ENCODE measurements around the gene PER1. TPM values are rescaled to one million over a fixed set of nuclear protein-coding genes. Genes with fewer than 3 reads are reported as not detected.
A peak's percentile ranks its signal among the peaks of the same experiment; 100 is the strongest.

Gene PER1
- total RNA-seq, 1 donor = 12.7 TPM

DNA sequence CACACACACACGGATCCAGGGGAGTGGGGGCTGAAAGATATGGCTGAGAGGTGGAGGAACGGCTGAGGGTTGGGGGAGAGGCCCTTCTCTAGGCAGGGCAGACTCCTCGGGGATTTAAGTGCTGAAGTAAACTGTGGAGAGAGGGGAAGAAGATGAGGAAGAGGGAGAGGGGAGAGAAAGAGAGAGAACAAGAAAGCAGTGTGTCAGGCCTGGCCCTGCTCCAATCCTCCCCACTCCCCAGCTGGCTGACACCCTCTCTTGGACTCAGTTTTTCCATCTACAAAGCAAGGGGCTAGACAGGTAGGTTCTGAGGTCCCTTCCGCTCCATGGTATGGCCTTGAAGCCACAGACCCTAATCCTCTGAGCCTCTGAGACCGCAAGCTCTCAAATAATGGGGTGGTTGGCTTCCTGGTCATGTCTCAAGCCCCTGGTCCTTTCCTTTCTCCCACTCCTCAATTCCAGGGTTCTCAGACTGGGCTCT lies 8.6 kb upstream of the PER1 start:
- TF ChIP-seq, protein P1, sequence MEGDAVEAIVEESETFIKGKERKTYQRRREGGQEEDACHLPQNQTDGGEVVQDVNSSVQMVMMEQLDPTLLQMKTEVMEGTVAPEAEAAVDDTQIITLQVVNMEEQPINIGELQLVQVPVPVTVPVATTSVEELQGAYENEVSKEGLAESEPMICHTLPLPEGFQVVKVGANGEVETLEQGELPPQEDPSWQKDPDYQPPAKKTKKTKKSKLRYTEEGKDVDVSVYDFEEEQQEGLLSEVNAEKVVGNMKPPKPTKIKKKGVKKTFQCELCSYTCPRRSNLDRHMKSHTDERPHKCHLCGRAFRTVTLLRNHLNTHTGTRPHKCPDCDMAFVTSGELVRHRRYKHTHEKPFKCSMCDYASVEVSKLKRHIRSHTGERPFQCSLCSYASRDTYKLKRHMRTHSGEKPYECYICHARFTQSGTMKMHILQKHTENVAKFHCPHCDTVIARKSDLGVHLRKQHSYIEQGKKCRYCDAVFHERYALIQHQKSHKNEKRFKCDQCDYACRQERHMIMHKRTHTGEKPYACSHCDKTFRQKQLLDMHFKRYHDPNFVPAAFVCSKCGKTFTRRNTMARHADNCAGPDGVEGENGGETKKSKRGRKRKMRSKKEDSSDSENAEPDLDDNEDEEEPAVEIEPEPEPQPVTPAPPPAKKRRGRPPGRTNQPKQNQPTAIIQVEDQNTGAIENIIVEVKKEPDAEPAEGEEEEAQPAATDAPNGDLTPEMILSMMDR (IDR thresholded peaks at IDR 0.05; ENCODE audit: insufficient read depth, low read length) = no peak
- peak overlapping the region; percentile 7 for H3K4me3 ChIP-seq (ENCODE audit: low read depth, low read length)
- DNase-seq (ENCODE audit: low read depth) = no peak

DNA sequence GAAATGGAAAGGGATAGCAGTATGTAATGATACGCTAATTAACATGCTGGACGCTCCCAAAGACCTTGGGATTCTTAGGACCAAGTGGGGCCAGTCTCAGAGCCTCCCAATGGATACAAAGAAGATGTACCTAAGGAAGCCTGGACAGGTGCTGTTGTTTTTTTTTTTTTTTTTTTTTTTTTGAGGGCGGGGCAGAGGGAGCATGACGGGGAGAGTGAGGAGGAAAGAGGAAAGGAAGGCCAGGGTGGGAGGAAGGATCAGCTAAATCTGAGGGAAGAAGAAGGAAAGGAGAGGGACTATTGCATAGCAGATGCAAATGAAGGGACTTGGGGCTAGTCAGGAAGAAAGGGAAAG lies 8.0 kb upstream of the PER1 start:
- TF ChIP-seq, protein P1 (IDR thresholded peaks at IDR 0.05; ENCODE audit: insufficient read depth, low read length) = no peak
- H3K4me3 ChIP-seq (ENCODE audit: low read depth, low read length) = no peak overlapping the region
- DNase-seq (ENCODE audit: low read depth) = no peak

DNA sequence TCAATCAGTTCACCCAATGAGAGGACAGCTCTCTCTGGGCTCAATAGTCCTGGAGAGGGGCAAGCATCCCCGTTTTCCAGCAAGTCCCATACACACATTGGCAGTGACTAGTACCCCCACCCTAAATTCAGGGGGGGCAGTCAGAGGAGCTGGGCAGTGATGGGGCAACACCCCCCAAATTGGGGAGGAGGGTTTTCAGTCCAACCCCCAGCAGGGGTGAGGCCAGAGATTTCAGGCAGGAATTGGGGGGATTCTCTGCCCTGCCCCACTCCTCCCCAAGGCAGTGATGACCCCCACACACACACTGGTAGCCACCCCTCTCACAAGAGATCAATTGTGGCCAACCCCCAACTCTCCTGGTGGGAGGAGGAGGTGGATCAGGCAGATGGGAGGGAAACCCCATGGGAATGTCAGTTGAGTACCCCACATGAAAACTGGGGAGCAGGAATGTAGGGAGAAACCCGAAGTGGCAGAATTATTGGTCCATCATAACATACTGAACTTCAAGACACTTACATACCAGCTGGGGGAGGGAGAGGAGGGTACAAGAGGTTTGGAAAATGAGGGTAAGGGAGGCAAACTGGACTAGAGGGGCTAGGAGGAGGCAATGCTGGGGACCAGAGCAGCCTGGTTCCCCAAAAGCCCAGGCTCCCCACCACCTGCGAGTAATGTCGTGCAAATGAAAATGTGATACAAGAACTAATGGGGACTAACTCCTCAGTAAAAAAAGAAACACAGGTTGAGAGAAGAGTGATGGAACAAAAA lies 7.4 kb upstream of the PER1 start:
- TF ChIP-seq, protein P1 (IDR thresholded peaks at IDR 0.05; ENCODE audit: insufficient read depth, low read length) = no peak
- no peak overlapping the region for H3K4me3 ChIP-seq (ENCODE audit: low read depth, low read length)
- DNase-seq (ENCODE audit: low read depth) = no peak

DNA sequence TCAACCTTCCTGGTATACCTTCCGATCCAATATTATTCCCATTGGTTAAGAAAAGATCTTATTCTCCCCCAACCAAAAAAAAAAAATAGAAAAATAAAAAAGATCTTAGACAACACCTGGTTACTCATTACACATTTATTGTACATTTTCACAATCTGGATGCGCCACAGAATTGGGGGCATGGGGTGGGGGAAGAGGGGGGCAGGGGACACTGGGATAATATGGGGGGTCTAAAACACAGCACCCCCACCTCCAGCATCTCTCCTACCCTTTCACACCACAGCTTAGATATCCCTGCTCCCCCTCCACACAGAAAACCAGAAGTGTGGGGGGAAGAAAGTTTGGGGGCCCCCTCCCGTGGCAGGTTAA lies 6.8 kb upstream of the PER1 start:
- DNase-seq (ENCODE audit: low read depth) = no peak
- TF ChIP-seq, protein P1 (IDR thresholded peaks at IDR 0.05; ENCODE audit: insufficient read depth, low read length) = no peak
- no peak overlapping the region for H3K4me3 ChIP-seq (ENCODE audit: low read depth, low read length)

DNA sequence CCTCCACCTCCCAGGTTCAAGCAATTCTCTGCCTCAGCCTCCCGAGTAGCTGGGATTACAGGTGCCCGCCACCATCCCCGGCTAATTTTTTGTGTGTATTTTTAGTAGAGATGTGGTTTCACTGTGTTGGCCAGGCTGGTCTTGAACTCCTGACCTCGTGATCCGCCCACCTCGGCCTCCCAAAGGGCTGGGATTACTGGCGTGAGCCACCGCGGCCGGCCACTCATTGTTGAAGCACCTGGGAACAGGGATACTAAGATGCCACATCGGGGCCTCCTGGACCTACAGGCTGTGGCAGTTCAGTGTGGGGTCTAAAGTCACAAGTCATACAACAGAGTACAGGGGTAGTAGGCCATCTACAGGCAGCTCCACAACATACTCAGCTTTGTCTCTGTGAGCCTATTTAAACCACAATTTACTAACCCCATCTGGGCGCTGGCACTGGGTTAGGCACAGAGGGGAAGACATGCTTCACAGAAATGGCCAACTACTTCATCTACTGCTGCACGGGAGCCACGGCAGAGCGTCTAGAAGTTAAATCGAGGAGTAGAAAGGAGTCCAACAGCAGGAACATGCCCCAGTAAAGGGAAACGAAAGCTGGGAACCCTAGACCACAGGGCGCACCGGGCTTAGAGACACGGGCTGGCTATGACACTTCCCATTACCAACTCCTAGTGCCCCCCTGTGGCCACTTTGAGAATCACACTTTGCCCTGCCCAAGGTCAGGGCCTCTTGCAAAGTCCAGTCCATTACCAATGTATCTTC lies 6.2 kb upstream of the PER1 start:
- TF ChIP-seq, protein P1 (IDR thresholded peaks at IDR 0.05; ENCODE audit: insufficient read depth, low read length) = peak; percentile 86
- DNase-seq (ENCODE audit: low read depth) = peak; percentile 92
- H3K4me3 ChIP-seq (ENCODE audit: low read depth, low read length) = peak overlapping the region; percentile 4

DNA sequence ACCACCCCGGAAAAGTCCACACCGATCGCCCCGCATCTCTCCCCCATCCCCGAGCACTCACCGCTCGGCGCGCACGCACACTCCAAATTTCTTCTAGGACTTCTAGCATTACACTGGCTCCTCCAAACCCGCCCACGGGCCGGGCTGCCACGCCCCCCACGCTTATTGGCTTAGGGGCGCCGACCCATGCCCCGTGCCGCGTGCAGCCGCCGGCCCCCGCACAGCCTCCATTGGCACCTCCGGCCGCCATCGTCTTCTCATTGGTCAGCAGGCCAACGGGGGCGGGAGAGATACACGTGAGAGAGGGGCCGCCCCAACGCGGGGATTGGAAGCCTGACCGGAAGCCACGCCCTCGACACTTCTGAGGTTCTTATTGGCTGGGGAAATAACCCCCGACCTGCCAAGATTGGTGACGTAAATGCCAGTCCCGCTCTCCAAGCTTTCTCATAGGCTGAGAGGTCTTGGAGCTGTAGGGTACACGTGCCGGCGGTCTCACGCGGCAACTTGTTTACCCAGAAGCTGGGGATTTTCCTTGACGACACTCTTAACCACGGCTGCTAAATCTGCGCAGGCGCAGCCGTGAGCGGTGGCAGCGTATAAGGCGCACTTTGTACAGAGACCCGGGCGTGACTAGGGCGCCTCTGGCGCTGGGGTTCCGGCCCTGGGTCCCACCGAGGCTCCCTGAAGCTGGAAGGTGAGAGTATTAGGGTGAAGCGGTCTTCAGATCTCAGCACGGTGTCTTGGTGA lies 4.2 kb upstream of the PER1 start:
- TF ChIP-seq, protein P1 (IDR thresholded peaks at IDR 0.05; ENCODE audit: insufficient read depth, low read length) = no peak
- H3K4me3 ChIP-seq (ENCODE audit: low read depth, low read length) = peak overlapping the region; percentile 80
- DNase-seq (ENCODE audit: low read depth) = peak; percentile 100
